Measurements from ENCODE around the gene PARS2.

PARS2 gene

GRCh38 chr1:54750596-54750995, 13.7 kb downstream of the PARS2 start:
- no peak overlapping the region for H3K4me3 ChIP-seq (ENCODE audit: low read depth, low read length)
- no peak for DNase-seq (ENCODE audit: low read depth)
- in situ Hi-C loops (cut with HindIII; ENCODE audit: low sequenced_read_pairs), result no loop called here
- no peak for TF ChIP-seq CTCF (IDR thresholded peaks at IDR 0.05; ENCODE audit: low read depth, low read length, missing control alignments)

GRCh38 chr1:54748094-54748835, 16.1 kb downstream of the PARS2 start:
- no peak for TF ChIP-seq CTCF (IDR thresholded peaks at IDR 0.05; ENCODE audit: low read depth, low read length, missing control alignments)
- in situ Hi-C loops (cut with HindIII; ENCODE audit: low sequenced_read_pairs), result no loop called here
- DNase-seq (ENCODE audit: low read depth), result no peak
- no peak overlapping the region for H3K4me3 ChIP-seq (ENCODE audit: low read depth, low read length)

GRCh38 chr1:54745864-54746263, 18.5 kb downstream of the PARS2 start:
- in situ Hi-C loops (cut with HindIII; ENCODE audit: low sequenced_read_pairs), result no loop called here
- no peak for DNase-seq (ENCODE audit: low read depth)
- H3K4me3 ChIP-seq (ENCODE audit: low read depth, low read length), result no peak overlapping the region
- no peak for TF ChIP-seq CTCF (IDR thresholded peaks at IDR 0.05; ENCODE audit: low read depth, low read length, missing control alignments)

- in situ Hi-C loops (cut with HindIII; ENCODE audit: low sequenced_read_pairs), result no loop called here
- TF ChIP-seq CTCF (IDR thresholded peaks at IDR 0.05; ENCODE audit: low read depth, low read length, missing control alignments), result no peak
- DNase-seq (ENCODE audit: low read depth), result no peak
- no peak overlapping the region for H3K4me3 ChIP-seq (ENCODE audit: low read depth, low read length)
Observed at GRCh38 chr1:54745274-54745673, 19.0 kb downstream of the PARS2 start.

- in situ Hi-C loops (cut with HindIII; ENCODE audit: low sequenced_read_pairs), result no loop called here
- no peak for DNase-seq (ENCODE audit: low read depth)
- TF ChIP-seq CTCF (IDR thresholded peaks at IDR 0.05; ENCODE audit: low read depth, low read length, missing control alignments), result no peak
- H3K4me3 ChIP-seq (ENCODE audit: low read depth, low read length), result no peak overlapping the region
Observed at GRCh38 chr1:54744696-54745095, 19.6 kb downstream of the PARS2 start.

GRCh38 chr1:54743416-54744226, 20.7 kb downstream of the PARS2 start:
- in situ Hi-C loops (cut with HindIII; ENCODE audit: low sequenced_read_pairs), result no loop called here
- no peak for TF ChIP-seq CTCF (IDR thresholded peaks at IDR 0.05; ENCODE audit: low read depth, low read length, missing control alignments)
- no peak for DNase-seq (ENCODE audit: low read depth)
- H3K4me3 ChIP-seq (ENCODE audit: low read depth, low read length), result no peak overlapping the region

Measured in astrocyte of the cerebellum (primary cell).